Parathyroid adenoma (tissue), 2 donors: ENCODE results near the gene ZNF500.

Experiments used
- H2AFZ ChIP-seq: fragments of 300-600 bp; sonication (generic); one replicate; pipeline ENCODE4 v1.7.0; 2017; ENCODE audit warnings: antibody characterized with exemption, mild to moderate bottlenecking
- H3K27ac ChIP-seq: fragments of 300-600 bp; sonication (generic); one replicate; pipeline ENCODE4 v1.7.0; 2017
- H3K27me3 ChIP-seq: fragments of 300-600 bp; sonication (generic); one replicate; pipeline ENCODE4 v1.7.0; 2017; ENCODE audit warnings: low read length; ENCODE audit not compliant: control insufficient read depth, insufficient read depth
- H3K36me3 ChIP-seq: fragments of 300-600 bp; sonication (generic); one replicate; pipeline ENCODE4 v1.7.0; 2017; ENCODE audit warnings: low read length; ENCODE audit not compliant: control insufficient read depth, insufficient read depth
- H3K4me1 ChIP-seq: fragments of 300-600 bp; sonication (generic); one replicate; pipeline ENCODE4 v1.7.0; 2017; ENCODE audit warnings: control low read depth
- H3K4me2 ChIP-seq: fragments of 300-600 bp; sonication (generic); one replicate; pipeline ENCODE4 v1.7.0; 2017; ENCODE audit warnings: low read length
- H3K4me3 ChIP-seq: fragments of 300-600 bp; sonication (generic); one replicate; pipeline ENCODE4 v1.7.0; 2017; ENCODE audit warnings: low read depth, low read length
- H3K79me2 ChIP-seq: fragments of 300-600 bp; sonication (generic); one replicate; pipeline ENCODE4 v1.7.0; 2017; ENCODE audit warnings: control low read depth
- H3K9ac ChIP-seq: fragments of 300-600 bp; sonication (generic); one replicate; pipeline ENCODE4 v1.7.0; 2017; ENCODE audit warnings: mild to moderate bottlenecking
- H3K9me3 ChIP-seq: fragments of 300-600 bp; sonication (generic); one replicate; pipeline ENCODE4 v1.7.0; 2017; ENCODE audit warnings: low read length; ENCODE audit not compliant: control insufficient read depth
- TF ChIP-seq, protein P1 (sequence below): fragments of 300-600 bp; sonication (generic); IDR thresholded peaks from one replicate; pipeline ENCODE4 v1.7.0; 2017; ENCODE audit warnings: antibody characterized with exemption, mild to moderate bottlenecking
- donor health status: primary hyperparathyroidism.

Gene ZNF500

DNA sequence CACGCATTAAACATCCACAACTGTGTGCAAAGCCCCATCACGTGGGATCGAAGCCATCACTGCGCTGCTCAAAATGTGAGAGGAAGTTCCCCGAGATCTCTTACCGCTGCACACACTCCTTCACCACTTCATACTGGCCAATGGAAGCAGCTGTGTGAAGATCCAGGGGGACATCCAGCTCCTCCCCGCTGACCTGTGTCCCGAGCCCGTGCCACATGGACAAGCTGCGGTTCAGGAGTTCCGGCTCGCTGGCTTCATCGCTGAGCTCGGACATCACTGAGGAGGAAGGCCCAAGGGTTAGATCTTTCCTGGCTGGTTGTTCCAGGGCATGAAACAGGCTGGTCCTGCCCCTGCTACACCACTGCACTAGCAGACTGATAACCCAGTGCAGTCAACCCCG lies 37.1 kb downstream of the ZNF500 start:
- H3K27me3 ChIP-seq: no peaks in the 10 kb centered on the region
- TF ChIP-seq, protein P1, sequence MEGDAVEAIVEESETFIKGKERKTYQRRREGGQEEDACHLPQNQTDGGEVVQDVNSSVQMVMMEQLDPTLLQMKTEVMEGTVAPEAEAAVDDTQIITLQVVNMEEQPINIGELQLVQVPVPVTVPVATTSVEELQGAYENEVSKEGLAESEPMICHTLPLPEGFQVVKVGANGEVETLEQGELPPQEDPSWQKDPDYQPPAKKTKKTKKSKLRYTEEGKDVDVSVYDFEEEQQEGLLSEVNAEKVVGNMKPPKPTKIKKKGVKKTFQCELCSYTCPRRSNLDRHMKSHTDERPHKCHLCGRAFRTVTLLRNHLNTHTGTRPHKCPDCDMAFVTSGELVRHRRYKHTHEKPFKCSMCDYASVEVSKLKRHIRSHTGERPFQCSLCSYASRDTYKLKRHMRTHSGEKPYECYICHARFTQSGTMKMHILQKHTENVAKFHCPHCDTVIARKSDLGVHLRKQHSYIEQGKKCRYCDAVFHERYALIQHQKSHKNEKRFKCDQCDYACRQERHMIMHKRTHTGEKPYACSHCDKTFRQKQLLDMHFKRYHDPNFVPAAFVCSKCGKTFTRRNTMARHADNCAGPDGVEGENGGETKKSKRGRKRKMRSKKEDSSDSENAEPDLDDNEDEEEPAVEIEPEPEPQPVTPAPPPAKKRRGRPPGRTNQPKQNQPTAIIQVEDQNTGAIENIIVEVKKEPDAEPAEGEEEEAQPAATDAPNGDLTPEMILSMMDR: no peak
- no peak overlapping the region for H3K4me2 ChIP-seq
- no peak overlapping the region for H3K9ac ChIP-seq
- H3K4me1 ChIP-seq: no peaks in the 10 kb centered on the region
- H2AFZ ChIP-seq: no peak overlapping the region
- no peaks in the 10 kb centered on the region for H3K36me3 ChIP-seq
- no peaks in the 10 kb centered on the region for H3K79me2 ChIP-seq
- H3K4me3 ChIP-seq: no peak overlapping the region
- H3K27ac ChIP-seq: no peak overlapping the region
- H3K9me3 ChIP-seq: no peaks in the 10 kb centered on the region

DNA sequence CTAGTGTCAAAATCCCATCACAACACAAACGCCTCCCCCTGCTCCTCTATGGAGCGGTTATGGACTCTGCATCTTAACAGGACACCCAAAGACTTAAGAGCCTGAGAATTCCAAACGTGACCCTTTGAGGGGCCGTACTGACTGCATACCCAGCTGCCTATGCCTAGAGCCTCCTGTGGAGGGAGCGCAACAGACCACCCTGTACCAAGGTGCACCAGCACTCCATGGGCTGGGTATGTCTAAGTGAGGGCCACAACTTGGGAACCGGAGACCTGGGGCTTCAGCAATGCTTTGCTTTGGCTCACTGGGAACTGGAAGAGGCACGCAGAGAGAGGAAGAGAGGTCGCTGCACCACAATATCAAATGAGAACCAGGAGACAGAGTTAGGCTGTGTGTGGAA lies 38.3 kb downstream of the ZNF500 start:
- H3K36me3 ChIP-seq: no peaks in the 10 kb centered on the region
- TF ChIP-seq, protein P1: no peak
- H3K27ac ChIP-seq: no peak overlapping the region
- no peak overlapping the region for H2AFZ ChIP-seq
- H3K79me2 ChIP-seq: no peaks in the 10 kb centered on the region
- no peak overlapping the region for H3K4me3 ChIP-seq
- H3K4me1 ChIP-seq: no peaks in the 10 kb centered on the region
- no peaks in the 10 kb centered on the region for H3K27me3 ChIP-seq
- no peaks in the 10 kb centered on the region for H3K9me3 ChIP-seq
- no peak overlapping the region for H3K9ac ChIP-seq
- H3K4me2 ChIP-seq: no peak overlapping the region

DNA sequence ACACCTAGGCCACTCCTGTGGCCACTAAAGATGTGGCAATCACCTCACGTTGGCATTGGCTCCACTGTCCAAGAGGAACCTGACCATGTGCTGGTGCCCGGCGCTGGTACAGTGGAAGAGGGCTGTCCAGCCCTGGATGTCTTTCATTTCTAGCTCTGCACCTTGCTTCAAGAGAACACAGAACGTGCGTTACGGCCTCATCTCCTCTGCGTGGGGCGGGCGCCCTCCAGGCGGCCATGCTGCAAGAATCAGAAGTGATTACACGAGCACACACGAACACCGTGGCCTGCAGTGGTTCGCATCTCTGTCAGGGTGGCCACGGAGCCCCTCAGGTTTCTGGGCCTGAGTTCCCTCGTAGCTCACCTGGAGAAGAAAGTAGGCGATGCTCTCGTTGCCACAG lies 40.3 kb downstream of the ZNF500 start:
- Histone ChIP-seq H3K4me2 (no peak overlapping the region), H3K27me3 (no peaks in the 10 kb centered on the region), H3K27ac (no peak overlapping the region), H2AFZ (no peak overlapping the region), H3K36me3 (no peaks in the 10 kb centered on the region), H3K9me3 (no peaks in the 10 kb centered on the region), H3K4me1 (no peaks in the 10 kb centered on the region), H3K79me2 (no peaks in the 10 kb centered on the region), H3K4me3 (no peak overlapping the region), H3K9ac (no peak overlapping the region)
- TF ChIP-seq, protein P1: no peak

DNA sequence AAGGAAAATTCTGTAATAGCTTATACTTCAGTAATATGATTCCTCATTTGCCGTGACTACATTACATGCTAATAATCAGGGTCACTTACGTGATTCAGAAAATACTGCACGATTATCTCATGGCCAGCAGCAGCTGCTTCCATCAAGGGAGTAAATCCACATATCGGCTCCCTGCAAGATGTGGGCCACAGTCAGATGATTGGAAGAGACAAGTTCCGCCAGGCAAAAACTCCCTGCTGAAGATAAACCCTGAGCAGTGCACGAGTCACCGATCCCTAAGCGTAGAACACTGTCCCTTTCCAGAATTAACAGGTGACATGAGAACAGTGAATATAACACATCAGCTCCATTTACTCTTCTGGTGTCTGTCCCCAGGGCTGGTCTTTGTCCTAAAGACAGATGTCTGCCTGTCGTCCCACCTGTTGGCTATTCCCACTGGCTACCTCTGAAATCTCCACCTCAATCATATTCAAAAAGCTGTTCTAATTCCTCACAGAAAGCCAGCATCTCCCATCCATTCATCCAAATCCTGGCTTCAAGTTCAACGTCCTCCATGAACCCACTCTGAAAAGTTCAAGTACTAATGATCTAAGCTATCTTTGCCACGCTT lies 42.2 kb downstream of the ZNF500 start:
- no peak overlapping the region for H3K27ac ChIP-seq
- no peaks in the 10 kb centered on the region for H3K27me3 ChIP-seq
- H3K4me2 ChIP-seq: no peak overlapping the region
- TF ChIP-seq, protein P1: no peak
- no peaks in the 10 kb centered on the region for H3K79me2 ChIP-seq
- no peaks in the 10 kb centered on the region for H3K4me1 ChIP-seq
- no peak overlapping the region for H3K9ac ChIP-seq
- no peak overlapping the region for H3K4me3 ChIP-seq
- H3K9me3 ChIP-seq: no peaks in the 10 kb centered on the region
- H2AFZ ChIP-seq: no peak overlapping the region
- no peaks in the 10 kb centered on the region for H3K36me3 ChIP-seq

DNA sequence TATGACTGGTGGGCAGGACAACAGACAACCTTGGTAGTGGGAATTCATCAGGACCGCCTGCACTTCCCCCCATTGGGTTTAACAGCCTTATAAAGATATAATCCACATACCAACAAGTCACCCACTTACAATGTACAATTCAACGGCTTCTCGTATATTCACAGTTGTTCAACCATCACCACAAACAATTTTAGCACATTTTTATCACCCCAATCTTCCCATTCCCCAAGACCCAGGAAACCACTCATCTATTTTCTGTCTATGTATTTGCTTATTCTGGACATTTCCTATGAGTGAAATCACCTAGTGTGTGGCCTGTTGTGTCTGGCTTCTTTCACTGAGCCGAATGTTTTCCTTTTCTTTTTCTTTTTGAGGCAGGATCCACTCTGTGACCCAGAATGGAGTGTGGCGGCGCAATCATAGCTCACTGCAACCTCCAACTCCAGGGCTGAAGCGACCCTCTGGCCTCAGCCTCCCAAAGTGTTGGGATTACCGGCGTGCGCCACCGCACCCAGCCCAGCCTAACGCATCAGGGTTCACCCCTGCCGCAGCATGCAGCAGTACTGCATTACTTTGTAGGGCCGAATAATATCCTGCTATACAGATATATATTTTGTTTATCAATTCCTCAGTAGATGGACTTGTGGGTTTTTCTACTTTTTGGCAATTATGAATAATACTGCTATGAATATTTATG lies 43.7 kb downstream of the ZNF500 start:
- Histone ChIP-seq H3K9me3 (no peaks in the 10 kb centered on the region), H3K79me2 (no peaks in the 10 kb centered on the region), H3K4me2 (no peak overlapping the region), H3K36me3 (no peaks in the 10 kb centered on the region), H2AFZ (no peak overlapping the region), H3K27ac (no peak overlapping the region), H3K4me1 (no peaks in the 10 kb centered on the region), H3K4me3 (no peak overlapping the region), H3K27me3 (no peaks in the 10 kb centered on the region), H3K9ac (no peak overlapping the region)
- TF ChIP-seq, protein P1: no peak
